ENCODE measurements around the gene FAM25C. TPM values are rescaled to one million over a fixed set of nuclear protein-coding genes. Genes with fewer than 3 reads are reported as not detected.
A peak's percentile ranks its signal among the peaks of the same experiment; 100 is the strongest.
"Not testable (repeated sequence)": the region's sequence is repeated elsewhere in the genome, so short reads cannot be mapped to it uniquely, and the experiment has no call there.

Gene FAM25C
- not detected for polyA plus RNA-seq

- not testable (repeated sequence) for H3K9me3 Mint-ChIP-seq, H3K27ac Mint-ChIP-seq, H3K4me3 Mint-ChIP-seq, H3K4me1 Mint-ChIP-seq, H3K36me3 Mint-ChIP-seq, H3K27me3 Mint-ChIP-seq
These were observed at the start of gene FAM25C for GRCh38 chr10:47999691-48000090. Gene FAM25C (minus strand): TSS chr10:47999791. CDS start chr10:47999765, 26 bp downstream.

GRCh38 chr10:48044557-48044956, 45.0 kb upstream of the FAM25C start:
- not testable (repeated sequence) for H3K9me3 Mint-ChIP-seq, H3K27me3 Mint-ChIP-seq, H3K27ac Mint-ChIP-seq, H3K4me1 Mint-ChIP-seq, H3K36me3 Mint-ChIP-seq, H3K4me3 Mint-ChIP-seq

- not testable (repeated sequence) for H3K4me3 Mint-ChIP-seq
These were observed 31.8 kb upstream of the FAM25C start for GRCh38 chr10:48031390-48031789.

GRCh38 chr10:48002306-48002705, 2.7 kb upstream of the FAM25C start:
- not testable (repeated sequence) for H3K4me1 Mint-ChIP-seq, H3K27me3 Mint-ChIP-seq, H3K36me3 Mint-ChIP-seq, H3K4me3 Mint-ChIP-seq, H3K9me3 Mint-ChIP-seq, H3K27ac Mint-ChIP-seq

More at GRCh38 chr10:48031390-48031789, 31.8 kb upstream of the FAM25C start:
- H3K4me1 Mint-ChIP-seq, H3K9me3 Mint-ChIP-seq, H3K36me3 Mint-ChIP-seq, H3K27me3 Mint-ChIP-seq, H3K27ac Mint-ChIP-seq: not testable (repeated sequence)

GRCh38 chr10:47994045-47994444, 5.5 kb downstream of the FAM25C start:
- not testable (repeated sequence) for H3K27ac Mint-ChIP-seq, H3K9me3 Mint-ChIP-seq, H3K4me3 Mint-ChIP-seq, H3K36me3 Mint-ChIP-seq, H3K27me3 Mint-ChIP-seq, H3K4me1 Mint-ChIP-seq

- not testable (repeated sequence) for H3K4me3 Mint-ChIP-seq, H3K27ac Mint-ChIP-seq, H3K27me3 Mint-ChIP-seq, H3K36me3 Mint-ChIP-seq, H3K9me3 Mint-ChIP-seq, H3K4me1 Mint-ChIP-seq
These were observed 7.0 kb downstream of the FAM25C start for GRCh38 chr10:47992560-47992959.

GRCh38 chr10:47991706-47992105, 7.9 kb downstream of the FAM25C start:
- not testable (repeated sequence) for H3K9me3 Mint-ChIP-seq, H3K4me1 Mint-ChIP-seq, H3K27ac Mint-ChIP-seq, H3K4me3 Mint-ChIP-seq, H3K27me3 Mint-ChIP-seq, H3K36me3 Mint-ChIP-seq

GRCh38 chr10:47990097-47990496, 9.5 kb downstream of the FAM25C start:
- not testable (repeated sequence) for H3K4me3 Mint-ChIP-seq, H3K36me3 Mint-ChIP-seq, H3K4me1 Mint-ChIP-seq, H3K9me3 Mint-ChIP-seq, H3K27me3 Mint-ChIP-seq, H3K27ac Mint-ChIP-seq

- H3K36me3 Mint-ChIP-seq, H3K27ac Mint-ChIP-seq, H3K4me1 Mint-ChIP-seq, H3K27me3 Mint-ChIP-seq, H3K9me3 Mint-ChIP-seq, H3K4me3 Mint-ChIP-seq: not testable (repeated sequence)
These were observed 10.0 kb downstream of the FAM25C start for GRCh38 chr10:47989542-47989950.

GRCh38 chr10:47988718-47989541, 10.7 kb downstream of the FAM25C start:
- H3K36me3 Mint-ChIP-seq, result not testable (repeated sequence)

GRCh38 chr10:47987952-47988351, 11.6 kb downstream of the FAM25C start:
- H3K4me3 Mint-ChIP-seq, H3K27me3 Mint-ChIP-seq, H3K36me3 Mint-ChIP-seq, H3K4me1 Mint-ChIP-seq, H3K9me3 Mint-ChIP-seq, H3K27ac Mint-ChIP-seq: not testable (repeated sequence)

More at GRCh38 chr10:47988718-47989541, 10.7 kb downstream of the FAM25C start:
- H3K4me1 Mint-ChIP-seq, H3K27me3 Mint-ChIP-seq, H3K27ac Mint-ChIP-seq, H3K4me3 Mint-ChIP-seq, H3K9me3 Mint-ChIP-seq: not testable (repeated sequence)

- H3K36me3 Mint-ChIP-seq, H3K4me3 Mint-ChIP-seq, H3K9me3 Mint-ChIP-seq, H3K27me3 Mint-ChIP-seq, H3K4me1 Mint-ChIP-seq: not testable (repeated sequence)
- H3K27ac Mint-ChIP-seq, result peak overlapping the region in 1 of 3 donors; percentile 31
These were observed 13.0 kb downstream of the FAM25C start for GRCh38 chr10:47986413-47987230.

GRCh38 chr10:47975409-47975808, 24.2 kb downstream of the FAM25C start:
- H3K36me3 Mint-ChIP-seq, H3K4me1 Mint-ChIP-seq, H3K27me3 Mint-ChIP-seq, H3K9me3 Mint-ChIP-seq, H3K27ac Mint-ChIP-seq, H3K4me3 Mint-ChIP-seq: not testable (repeated sequence)

- H3K27ac Mint-ChIP-seq, H3K27me3 Mint-ChIP-seq, H3K4me3 Mint-ChIP-seq, H3K36me3 Mint-ChIP-seq, H3K9me3 Mint-ChIP-seq, H3K4me1 Mint-ChIP-seq: not testable (repeated sequence)
These were observed 26.5 kb downstream of the FAM25C start for GRCh38 chr10:47973131-47973530.

- H3K4me1 Mint-ChIP-seq, H3K27ac Mint-ChIP-seq, H3K9me3 Mint-ChIP-seq, H3K4me3 Mint-ChIP-seq, H3K36me3 Mint-ChIP-seq, H3K27me3 Mint-ChIP-seq: not testable (repeated sequence)
These were observed 27.5 kb downstream of the FAM25C start for GRCh38 chr10:47972077-47972476.

- not testable (repeated sequence) for H3K4me1 Mint-ChIP-seq, H3K4me3 Mint-ChIP-seq, H3K36me3 Mint-ChIP-seq, H3K9me3 Mint-ChIP-seq, H3K27me3 Mint-ChIP-seq, H3K27ac Mint-ChIP-seq
These were observed 28.0 kb downstream of the FAM25C start for GRCh38 chr10:47971598-47971997.
